Activated T-cell treated with anti-CD3 and anti-CD28 coated beads, Interleukin-2, amount 50 U/mL, for 72 hours (primary cell): ENCODE data around the gene DNMT3A. TPM values are rescaled to one million over a fixed set of nuclear protein-coding genes. Genes with fewer than 3 reads are reported as not detected.

ENCODE experiments used
- ATAC-seq, 2 donors: fragments of 150-1000 bp; cut with Tn5 transposase; replicated peaks in 1 of 2; 2 replicates each; pipeline ENCODE4 v1.10.0; 2021; ENCODE audit warnings: moderate library complexity in 2 of 2, mild to moderate bottlenecking in 1 of 2
- DNase-seq, 2 donors: peaks; one replicate each; pipeline ENCODE4 v3.0.0; 2021 to 2022; ENCODE audit warnings: mixed read lengths in 1 of 2
- H3K27ac Mint-ChIP-seq: one replicate; pipeline ENCODE4 v1.8.0; 2022; ENCODE audit warnings: mild to moderate bottlenecking, moderate library complexity, mixed read lengths
- H3K27me3 Mint-ChIP-seq: one replicate; pipeline ENCODE4 v1.8.0; 2022; ENCODE audit warnings: low read depth, mixed read lengths
- H3K36me3 Mint-ChIP-seq, 2 donors: one replicate each; pipeline ENCODE4 v1.8.0; 2022; ENCODE audit warnings: mixed read lengths in 2 of 2, mild to moderate bottlenecking in 1 of 2; ENCODE audit not compliant: insufficient read depth in 2 of 2
- H3K4me1 Mint-ChIP-seq: one replicate; pipeline ENCODE4 v1.8.0; 2022; ENCODE audit warnings: low read depth, mixed read lengths
- H3K4me3 Mint-ChIP-seq, 2 donors: one replicate each; pipeline ENCODE4 v1.8.0; 2022; ENCODE audit warnings: mild to moderate bottlenecking in 2 of 2, mixed read lengths in 2 of 2, moderate library complexity in 2 of 2
- H3K9me3 Mint-ChIP-seq, 2 donors: one replicate each; pipeline ENCODE4 v1.8.0; 2022; ENCODE audit warnings: mixed read lengths in 2 of 2
- total RNA-seq, 2 donors: library from RNA; stranded (reverse); gene quantifications; one replicate each; pipeline ENCODE4 v1.2.3, GENCODE V29; 2022

Gene DNMT3A
- total RNA-seq, 2 donors from 2014 or later: 90.2 to 108 TPM

GRCh38 chr2:25336383-25336841 lies 5.3 kb downstream of the DNMT3A start:
- Mint-ChIP-seq H3K9me3 (no peaks in the 10 kb centered on the region), H3K27ac (no peak overlapping the region), H3K27me3 (no peaks in the 10 kb centered on the region), H3K4me3 (peak overlapping the region in 1 of 2 donors; percentile 69), H3K36me3 (no peaks in the 10 kb centered on the region), H3K4me1 (peaks cover 77% of the 10 kb centered on the region)
- no peak for DNase-seq
- no peak for ATAC-seq

GRCh38 chr2:25335971-25336370 lies 5.8 kb downstream of the DNMT3A start:
- H3K36me3 Mint-ChIP-seq: no peaks in the 10 kb centered on the region
- H3K27ac Mint-ChIP-seq: no peak overlapping the region
- no peaks in the 10 kb centered on the region for H3K9me3 Mint-ChIP-seq
- no peaks in the 10 kb centered on the region for H3K27me3 Mint-ChIP-seq
- DNase-seq (no peak), ATAC-seq (no peak)
- H3K4me3 Mint-ChIP-seq: no peak overlapping the region
- H3K4me1 Mint-ChIP-seq: peaks cover 81% of the 10 kb centered on the region

GRCh38 chr2:25335204-25335603 lies 6.5 kb downstream of the DNMT3A start:
- no peaks in the 10 kb centered on the region for H3K36me3 Mint-ChIP-seq
- peaks cover 87% of the 10 kb centered on the region for H3K4me1 Mint-ChIP-seq
- no peak for DNase-seq
- H3K27me3 Mint-ChIP-seq: no peaks in the 10 kb centered on the region
- peak overlapping the region; percentile 89 for H3K27ac Mint-ChIP-seq
- H3K4me3 Mint-ChIP-seq: peak overlapping the region; percentile 16 to 60
- no peak for ATAC-seq
- H3K9me3 Mint-ChIP-seq: no peaks in the 10 kb centered on the region

GRCh38 chr2:25334482-25334881 lies 7.2 kb downstream of the DNMT3A start:
- ATAC-seq (no peak), DNase-seq (no peak)
- H3K36me3 Mint-ChIP-seq: peaks cover 0 to 1% of the 10 kb centered on the region in 2 donors
- H3K4me1 Mint-ChIP-seq: peaks cover 92% of the 10 kb centered on the region
- no peaks in the 10 kb centered on the region for H3K27me3 Mint-ChIP-seq
- H3K9me3 Mint-ChIP-seq: no peaks in the 10 kb centered on the region
- peak overlapping the region; percentile 89 for H3K27ac Mint-ChIP-seq
- peak overlapping the region; percentile 5 to 60 for H3K4me3 Mint-ChIP-seq

GRCh38 chr2:25333981-25334380 lies 7.7 kb downstream of the DNMT3A start:
- no peak overlapping the region for H3K4me3 Mint-ChIP-seq
- DNase-seq (no peak), ATAC-seq (peak in 1 of 2 donors; percentile 23)
- peaks cover 89% of the 10 kb centered on the region for H3K4me1 Mint-ChIP-seq
- H3K27me3 Mint-ChIP-seq: no peaks in the 10 kb centered on the region
- H3K27ac Mint-ChIP-seq: no peak overlapping the region
- H3K9me3 Mint-ChIP-seq: no peaks in the 10 kb centered on the region
- peaks cover 0 to 1% of the 10 kb centered on the region in 2 donors for H3K36me3 Mint-ChIP-seq

- Mint-ChIP-seq H3K4me3 (peak overlapping the region in 1 of 2 donors; percentile 55), H3K27me3 (no peaks in the 10 kb centered on the region), H3K9me3 (peaks cover 0 to 2% of the 10 kb centered on the region in 2 donors), H3K27ac (no peak overlapping the region), H3K36me3 (peaks cover 3 to 4% of the 10 kb centered on the region in 2 donors), H3K4me1 (peaks cover 79% of the 10 kb centered on the region)
- no peak for DNase-seq
- no peak for ATAC-seq
These were observed 9.2 kb downstream of the DNMT3A start for GRCh38 chr2:25332571-25332970.

- H3K27ac Mint-ChIP-seq: peak overlapping the region; percentile 26
- peaks cover 9 to 12% of the 10 kb centered on the region in 2 donors for H3K36me3 Mint-ChIP-seq
- H3K9me3 Mint-ChIP-seq: peaks cover 3 to 6% of the 10 kb centered on the region in 2 donors
- ATAC-seq (peak; percentile 78 to 81), DNase-seq (peak; percentile 42 to 68)
- H3K4me3 Mint-ChIP-seq: peak overlapping the region; percentile 31 to 55
- no peaks in the 10 kb centered on the region for H3K27me3 Mint-ChIP-seq
- H3K4me1 Mint-ChIP-seq: peaks cover 74% of the 10 kb centered on the region
These were observed 9.9 kb downstream of the DNMT3A start for GRCh38 chr2:25331686-25332365.

- Mint-ChIP-seq H3K27me3 (no peaks in the 10 kb centered on the region), H3K36me3 (peaks cover 14 to 19% of the 10 kb centered on the region in 2 donors), H3K4me1 (peaks cover 66% of the 10 kb centered on the region), H3K27ac (no peak overlapping the region), H3K9me3 (peaks cover 5 to 11% of the 10 kb centered on the region in 2 donors), H3K4me3 (peak overlapping the region in 1 of 2 donors; percentile 28)
- ATAC-seq (no peak), DNase-seq (no peak)
These were observed 10.8 kb downstream of the DNMT3A start for GRCh38 chr2:25330937-25331336.

GRCh38 chr2:25330273-25330672 lies 11.5 kb downstream of the DNMT3A start:
- Mint-ChIP-seq H3K9me3 (peaks cover 5 to 11% of the 10 kb centered on the region in 2 donors), H3K4me1 (peaks cover 63% of the 10 kb centered on the region), H3K27me3 (no peaks in the 10 kb centered on the region), H3K27ac (no peak overlapping the region), H3K4me3 (no peak overlapping the region), H3K36me3 (peaks cover 16 to 23% of the 10 kb centered on the region in 2 donors)
- DNase-seq (no peak), ATAC-seq (no peak)

GRCh38 chr2:25328152-25329085 lies 13.3 kb downstream of the DNMT3A start:
- no peak overlapping the region for H3K27ac Mint-ChIP-seq

GRCh38 chr2:25326326-25327013 lies 15.3 kb downstream of the DNMT3A start:
- no peaks in the 10 kb centered on the region for H3K27me3 Mint-ChIP-seq
- DNase-seq (no peak), ATAC-seq (no peak)
- no peak overlapping the region for H3K27ac Mint-ChIP-seq
- no peak overlapping the region for H3K4me3 Mint-ChIP-seq
- peaks cover 16 to 24% of the 10 kb centered on the region in 2 donors for H3K36me3 Mint-ChIP-seq
- peaks cover 66% of the 10 kb centered on the region for H3K4me1 Mint-ChIP-seq
- H3K9me3 Mint-ChIP-seq: peaks cover 5 to 11% of the 10 kb centered on the region in 2 donors

More at GRCh38 chr2:25328152-25329085, 13.3 kb downstream of the DNMT3A start:
- Mint-ChIP-seq H3K4me3 (no peak overlapping the region), H3K36me3 (peaks cover 16 to 23% of the 10 kb centered on the region in 2 donors), H3K27me3 (no peaks in the 10 kb centered on the region), H3K9me3 (peaks cover 5 to 11% of the 10 kb centered on the region in 2 donors), H3K4me1 (peaks cover 66% of the 10 kb centered on the region)
- ATAC-seq (no peak), DNase-seq (no peak)

- Mint-ChIP-seq H3K4me3 (no peak overlapping the region), H3K27me3 (no peaks in the 10 kb centered on the region), H3K9me3 (peaks cover 7 to 11% of the 10 kb centered on the region in 2 donors), H3K27ac (no peak overlapping the region), H3K36me3 (peaks cover 18 to 27% of the 10 kb centered on the region in 2 donors), H3K4me1 (peaks cover 69% of the 10 kb centered on the region)
- no peak for DNase-seq
- ATAC-seq: peak in 1 of 2 donors; percentile 21
These were observed 16.7 kb downstream of the DNMT3A start for GRCh38 chr2:25324905-25325592.
